ENCODE results near the gene PARP16. TPM values are rescaled to one million over a fixed set of nuclear protein-coding genes. Genes with fewer than 3 reads are reported as not detected.
A peak's percentile ranks its signal among the peaks of the same experiment; 100 is the strongest.
"Not testable (repeated sequence)": the region's sequence is repeated elsewhere in the genome, so short reads cannot be mapped to it uniquely, and the experiment has no call there.

PARP16 gene
- total and polyA plus RNA-seq, 4 donors, result 5.0 to 17.1 (median 11.1) TPM

GRCh38 chr15:65285291-65286068, 1.2 kb downstream of the PARP16 start:
- H3K27ac ChIP-seq (ENCODE audit: low read depth, low read length), result peak overlapping the region; percentile 85
- WGBS (ENCODE audit: insufficient coverage), result 74% methylated on average over 6 of the region's 10 CpGs
- no peaks in the 10 kb centered on the region for H3K27me3 ChIP-seq (ENCODE audit: control insufficient read depth, insufficient read depth, low read length)
- peaks cover 4% of the 10 kb centered on the region for H3K36me3 ChIP-seq (ENCODE audit: control insufficient read depth, insufficient read depth, low read length)
- H3K4me1 ChIP-seq (ENCODE audit: control insufficient read depth, insufficient read depth, low read length), result peaks cover 14% of the 10 kb centered on the region
- DNase-seq (ENCODE audit: low read depth in 4 of 6, low spot score in 6 of 6), result no peak
- H3K9me3 ChIP-seq (ENCODE audit: control insufficient read depth, insufficient read depth, low read length), result no peaks in the 10 kb centered on the region
- peak overlapping the region; percentile 81 for H3K4me3 ChIP-seq (ENCODE audit: low read depth, low read length)

GRCh38 chr15:65278480-65278879, 8.2 kb downstream of the PARP16 start:
- H3K27me3 ChIP-seq (ENCODE audit: control insufficient read depth, insufficient read depth, low read length), result no peaks in the 10 kb centered on the region
- WGBS (ENCODE audit: insufficient coverage), result 87% methylated on average over 1 of the region's 1 CpG
- H3K4me1 ChIP-seq (ENCODE audit: control insufficient read depth, insufficient read depth, low read length), result no peaks in the 10 kb centered on the region
- H3K36me3 ChIP-seq (ENCODE audit: control insufficient read depth, insufficient read depth, low read length), result peaks cover 10% of the 10 kb centered on the region
- H3K27ac ChIP-seq (ENCODE audit: low read depth, low read length), result no peak overlapping the region
- H3K9me3 ChIP-seq (ENCODE audit: control insufficient read depth, insufficient read depth, low read length), result no peaks in the 10 kb centered on the region
- no peak overlapping the region for H3K4me3 ChIP-seq (ENCODE audit: low read depth, low read length)
- DNase-seq (ENCODE audit: low read depth in 4 of 6, low spot score in 6 of 6), result no peak

GRCh38 chr15:65277015-65277414, 9.7 kb downstream of the PARP16 start:
- H3K27ac ChIP-seq (ENCODE audit: low read depth, low read length), result no peak overlapping the region
- no CpG with 5 or more reads among the region's 1 CpG for WGBS (ENCODE audit: insufficient coverage)
- no peak overlapping the region for H3K4me3 ChIP-seq (ENCODE audit: low read depth, low read length)
- no peaks in the 10 kb centered on the region for H3K4me1 ChIP-seq (ENCODE audit: control insufficient read depth, insufficient read depth, low read length)
- H3K36me3 ChIP-seq (ENCODE audit: control insufficient read depth, insufficient read depth, low read length), result peaks cover 6% of the 10 kb centered on the region
- DNase-seq (ENCODE audit: low read depth in 4 of 6, low spot score in 6 of 6), result no peak
- H3K9me3 ChIP-seq (ENCODE audit: control insufficient read depth, insufficient read depth, low read length), result no peaks in the 10 kb centered on the region
- no peaks in the 10 kb centered on the region for H3K27me3 ChIP-seq (ENCODE audit: control insufficient read depth, insufficient read depth, low read length)

GRCh38 chr15:65275728-65276126, 11.0 kb downstream of the PARP16 start:
- Histone ChIP-seq H3K27me3 (ENCODE audit: control insufficient read depth, insufficient read depth, low read length) (no peaks in the 10 kb centered on the region), H3K9me3 (ENCODE audit: control insufficient read depth, insufficient read depth, low read length) (no peaks in the 10 kb centered on the region), H3K36me3 (ENCODE audit: control insufficient read depth, insufficient read depth, low read length) (peaks cover 6% of the 10 kb centered on the region), H3K4me1 (ENCODE audit: control insufficient read depth, insufficient read depth, low read length) (no peaks in the 10 kb centered on the region), H3K27ac (ENCODE audit: low read depth, low read length) (no peak overlapping the region), H3K4me3 (ENCODE audit: low read depth, low read length) (no peak overlapping the region)
- DNase-seq (ENCODE audit: low read depth in 4 of 6, low spot score in 6 of 6), result no peak
- WGBS (ENCODE audit: insufficient coverage), result 88% methylated on average over 2 of the region's 2 CpGs

- 92% methylated on average over 3 of the region's 4 CpGs for WGBS (ENCODE audit: insufficient coverage)
- Histone ChIP-seq H3K27me3 (ENCODE audit: control insufficient read depth, insufficient read depth, low read length) (no peaks in the 10 kb centered on the region), H3K4me3 (ENCODE audit: low read depth, low read length) (no peak overlapping the region), H3K36me3 (ENCODE audit: control insufficient read depth, insufficient read depth, low read length) (peaks cover 6% of the 10 kb centered on the region), H3K9me3 (ENCODE audit: control insufficient read depth, insufficient read depth, low read length) (no peaks in the 10 kb centered on the region), H3K4me1 (ENCODE audit: control insufficient read depth, insufficient read depth, low read length) (no peaks in the 10 kb centered on the region), H3K27ac (ENCODE audit: low read depth, low read length) (no peak overlapping the region)
- DNase-seq (ENCODE audit: low read depth in 4 of 6, low spot score in 6 of 6), result no peak
These were observed 11.5 kb downstream of the PARP16 start for GRCh38 chr15:65275104-65275727.

- not testable (repeated sequence) for H3K4me1 ChIP-seq (ENCODE audit: control insufficient read depth, insufficient read depth, low read length); H3K4me3 ChIP-seq (ENCODE audit: low read depth, low read length); H3K27ac ChIP-seq (ENCODE audit: low read depth, low read length); H3K27me3 ChIP-seq (ENCODE audit: control insufficient read depth, insufficient read depth, low read length); H3K9me3 ChIP-seq (ENCODE audit: control insufficient read depth, insufficient read depth, low read length)
- peak in 4 of 6 donors; percentile 50 to 81 (median 66) for DNase-seq (ENCODE audit: low read depth in 4 of 6, low spot score in 6 of 6)
- 56% methylated on average over 12 of the region's 15 CpGs for WGBS (ENCODE audit: insufficient coverage)
- peaks cover 14% of the 10 kb centered on the region for H3K36me3 ChIP-seq (ENCODE audit: control insufficient read depth, insufficient read depth, low read length)
These were observed 15.7 kb downstream of the PARP16 start for GRCh38 chr15:65270811-65271545.

GRCh38 chr15:65268411-65268810, 18.3 kb downstream of the PARP16 start:
- H3K36me3 ChIP-seq (ENCODE audit: control insufficient read depth, insufficient read depth, low read length), result peaks cover 12% of the 10 kb centered on the region
- H3K4me1 ChIP-seq (ENCODE audit: control insufficient read depth, insufficient read depth, low read length), result no peaks in the 10 kb centered on the region
- no peak for DNase-seq (ENCODE audit: low read depth in 4 of 6, low spot score in 6 of 6)
- H3K27ac ChIP-seq (ENCODE audit: low read depth, low read length), result no peak overlapping the region
- no peak overlapping the region for H3K4me3 ChIP-seq (ENCODE audit: low read depth, low read length)
- WGBS (ENCODE audit: insufficient coverage), result 67% methylated on average over 3 of the region's 4 CpGs
- no peaks in the 10 kb centered on the region for H3K9me3 ChIP-seq (ENCODE audit: control insufficient read depth, insufficient read depth, low read length)
- no peaks in the 10 kb centered on the region for H3K27me3 ChIP-seq (ENCODE audit: control insufficient read depth, insufficient read depth, low read length)

GRCh38 chr15:65266469-65266868, 20.2 kb downstream of the PARP16 start:
- Histone ChIP-seq H3K4me3 (ENCODE audit: low read depth, low read length) (no peak overlapping the region), H3K4me1 (ENCODE audit: control insufficient read depth, insufficient read depth, low read length) (no peaks in the 10 kb centered on the region), H3K27me3 (ENCODE audit: control insufficient read depth, insufficient read depth, low read length) (no peaks in the 10 kb centered on the region), H3K27ac (ENCODE audit: low read depth, low read length) (no peak overlapping the region), H3K36me3 (ENCODE audit: control insufficient read depth, insufficient read depth, low read length) (peaks cover 25% of the 10 kb centered on the region), H3K9me3 (ENCODE audit: control insufficient read depth, insufficient read depth, low read length) (no peaks in the 10 kb centered on the region)
- no peak for DNase-seq (ENCODE audit: low read depth in 4 of 6, low spot score in 6 of 6)
- 88% methylated on average over 5 of the region's 5 CpGs for WGBS (ENCODE audit: insufficient coverage)

- 66% methylated on average over 2 of the region's 2 CpGs for WGBS (ENCODE audit: insufficient coverage)
- Histone ChIP-seq H3K9me3 (ENCODE audit: control insufficient read depth, insufficient read depth, low read length) (no peaks in the 10 kb centered on the region), H3K27me3 (ENCODE audit: control insufficient read depth, insufficient read depth, low read length) (no peaks in the 10 kb centered on the region), H3K27ac (ENCODE audit: low read depth, low read length) (no peak overlapping the region), H3K36me3 (ENCODE audit: control insufficient read depth, insufficient read depth, low read length) (peaks cover 36% of the 10 kb centered on the region), H3K4me1 (ENCODE audit: control insufficient read depth, insufficient read depth, low read length) (no peaks in the 10 kb centered on the region), H3K4me3 (ENCODE audit: low read depth, low read length) (no peak overlapping the region)
- DNase-seq (ENCODE audit: low read depth in 4 of 6, low spot score in 6 of 6), result no peak
These were observed 21.7 kb downstream of the PARP16 start for GRCh38 chr15:65264863-65265430.

Measured in spinal cord (tissue), 10 donors.